GM12878 (cell line): ENCODE data around the gene MGAT4C.

Source experiments
- HDAC6 ChIP-seq: fragments of 200-600 bp; sonication (generic); IDR thresholded peaks from one replicate; pipeline ENCODE4 v1.8.0; 2017; ENCODE audit warnings: antibody characterized with exemption; ENCODE audit not compliant: unreplicated experiment
- MYC ChIP-seq: IDR thresholded peaks from 2 replicates; pipeline ENCODE4 v1.6.1; 2011; ENCODE audit warnings: mild to moderate bottlenecking, low read length, moderate library complexity, inconsistent platforms; ENCODE audit not compliant: insufficient read depth, insufficient replicate concordance, insufficient read length, severe bottlenecking
- POLR2AphosphoS5 ChIP-seq: IDR thresholded peaks from 2 replicates; pipeline ENCODE4 v1.6.1; 2011; ENCODE audit warnings: mild to moderate bottlenecking, low read length, inconsistent platforms
- TF ChIP-seq, protein P1 (sequence below): IDR thresholded peaks from 2 replicates; pipeline ENCODE4 v1.6.1; 2012; ENCODE audit warnings: mild to moderate bottlenecking, low read depth, low read length
- TF ChIP-seq, protein P2 (sequence below), 3 experiments: IDR thresholded peaks in 2 of 3; conservative IDR thresholded peaks in 1 of 3; 2 replicates each; pipeline ENCODE4 v1.5.1; 2011; ENCODE audit warnings: low read depth in 3 of 3, low read length in 3 of 3, mild to moderate bottlenecking in 3 of 3, control low read depth in 2 of 3, moderate library complexity in 2 of 3, inconsistent platforms in 1 of 3, mixed read lengths in 1 of 3; ENCODE audit not compliant: control insufficient read depth in 2 of 3, insufficient read depth in 1 of 3; ENCODE audit errors: extremely low read depth in 1 of 3

DNA sequence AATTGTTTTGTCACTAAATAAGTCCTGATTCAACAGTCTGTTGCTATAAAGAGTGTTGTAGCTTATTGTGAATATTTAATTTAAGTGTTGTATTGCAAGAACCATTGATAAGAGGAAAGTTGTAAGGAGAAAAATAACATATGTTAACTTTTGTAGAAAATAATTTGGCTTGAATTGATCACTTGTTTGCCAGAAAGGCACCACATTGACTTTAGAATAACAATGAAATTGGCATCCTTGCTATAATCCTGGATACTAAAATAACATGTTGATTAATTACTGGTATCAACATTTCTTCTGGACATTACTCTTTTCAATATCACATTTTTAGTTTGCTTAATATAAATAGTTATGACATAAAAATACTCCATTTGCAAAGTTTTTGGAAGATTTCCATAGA, 159.0 kb downstream of the MGAT4C start:
- TF ChIP-seq POLR2AphosphoS5 (no peak), MYC (no peak), HDAC6 (no peak)
- TF ChIP-seq, protein P1, sequence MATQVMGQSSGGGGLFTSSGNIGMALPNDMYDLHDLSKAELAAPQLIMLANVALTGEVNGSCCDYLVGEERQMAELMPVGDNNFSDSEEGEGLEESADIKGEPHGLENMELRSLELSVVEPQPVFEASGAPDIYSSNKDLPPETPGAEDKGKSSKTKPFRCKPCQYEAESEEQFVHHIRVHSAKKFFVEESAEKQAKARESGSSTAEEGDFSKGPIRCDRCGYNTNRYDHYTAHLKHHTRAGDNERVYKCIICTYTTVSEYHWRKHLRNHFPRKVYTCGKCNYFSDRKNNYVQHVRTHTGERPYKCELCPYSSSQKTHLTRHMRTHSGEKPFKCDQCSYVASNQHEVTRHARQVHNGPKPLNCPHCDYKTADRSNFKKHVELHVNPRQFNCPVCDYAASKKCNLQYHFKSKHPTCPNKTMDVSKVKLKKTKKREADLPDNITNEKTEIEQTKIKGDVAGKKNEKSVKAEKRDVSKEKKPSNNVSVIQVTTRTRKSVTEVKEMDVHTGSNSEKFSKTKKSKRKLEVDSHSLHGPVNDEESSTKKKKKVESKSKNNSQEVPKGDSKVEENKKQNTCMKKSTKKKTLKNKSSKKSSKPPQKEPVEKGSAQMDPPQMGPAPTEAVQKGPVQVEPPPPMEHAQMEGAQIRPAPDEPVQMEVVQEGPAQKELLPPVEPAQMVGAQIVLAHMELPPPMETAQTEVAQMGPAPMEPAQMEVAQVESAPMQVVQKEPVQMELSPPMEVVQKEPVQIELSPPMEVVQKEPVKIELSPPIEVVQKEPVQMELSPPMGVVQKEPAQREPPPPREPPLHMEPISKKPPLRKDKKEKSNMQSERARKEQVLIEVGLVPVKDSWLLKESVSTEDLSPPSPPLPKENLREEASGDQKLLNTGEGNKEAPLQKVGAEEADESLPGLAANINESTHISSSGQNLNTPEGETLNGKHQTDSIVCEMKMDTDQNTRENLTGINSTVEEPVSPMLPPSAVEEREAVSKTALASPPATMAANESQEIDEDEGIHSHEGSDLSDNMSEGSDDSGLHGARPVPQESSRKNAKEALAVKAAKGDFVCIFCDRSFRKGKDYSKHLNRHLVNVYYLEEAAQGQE: no peak
- TF ChIP-seq, protein P2, sequence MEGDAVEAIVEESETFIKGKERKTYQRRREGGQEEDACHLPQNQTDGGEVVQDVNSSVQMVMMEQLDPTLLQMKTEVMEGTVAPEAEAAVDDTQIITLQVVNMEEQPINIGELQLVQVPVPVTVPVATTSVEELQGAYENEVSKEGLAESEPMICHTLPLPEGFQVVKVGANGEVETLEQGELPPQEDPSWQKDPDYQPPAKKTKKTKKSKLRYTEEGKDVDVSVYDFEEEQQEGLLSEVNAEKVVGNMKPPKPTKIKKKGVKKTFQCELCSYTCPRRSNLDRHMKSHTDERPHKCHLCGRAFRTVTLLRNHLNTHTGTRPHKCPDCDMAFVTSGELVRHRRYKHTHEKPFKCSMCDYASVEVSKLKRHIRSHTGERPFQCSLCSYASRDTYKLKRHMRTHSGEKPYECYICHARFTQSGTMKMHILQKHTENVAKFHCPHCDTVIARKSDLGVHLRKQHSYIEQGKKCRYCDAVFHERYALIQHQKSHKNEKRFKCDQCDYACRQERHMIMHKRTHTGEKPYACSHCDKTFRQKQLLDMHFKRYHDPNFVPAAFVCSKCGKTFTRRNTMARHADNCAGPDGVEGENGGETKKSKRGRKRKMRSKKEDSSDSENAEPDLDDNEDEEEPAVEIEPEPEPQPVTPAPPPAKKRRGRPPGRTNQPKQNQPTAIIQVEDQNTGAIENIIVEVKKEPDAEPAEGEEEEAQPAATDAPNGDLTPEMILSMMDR (IDR thresholded peaks at IDR 0.05 in 2 of 3, conservative IDR thresholded peaks at IDR 0.05 in 1 of 3; ENCODE audit: control insufficient read depth in 2 of 3, extremely low read depth in 1 of 3, insufficient read depth in 1 of 3, low read depth in 3 of 3, low read length in 3 of 3): no peak
